PC-3 (cell line): ENCODE data around the gene CCDC141. TPM values are rescaled to one million over a fixed set of nuclear protein-coding genes. Genes with fewer than 3 reads are reported as not detected.

ENCODE experiments used
- ATAC-seq: fragments of 200-7000 bp; cut with Tn5 transposase; 2 replicates; pipeline ENCODE4 v1.9.1; 2020; ENCODE audit warnings: mild to moderate bottlenecking, moderate library complexity
- BruUV-seq: library from RNA; stranded (reverse); fragments of 400-500 nt; replicated peaks from 2 replicates; lab custom pipeline; 2021; lab: Mats Ljungman, UMichigan
- CTCF ChIA-PET: fragments of 300-600 bp; sonication (Branson Sonifier 250); formaldehyde crosslinking; loops from one replicate; lab custom pipeline; 2022; ENCODE audit warnings: antibody characterized with exemption; lab: Charles Lee
- POLR2A ChIA-PET: fragments of 300-600 bp; sonication (Branson Sonifier 250); formaldehyde crosslinking; loops from one replicate; lab custom pipeline; 2022; ENCODE audit warnings: antibody characterized with exemption; ENCODE audit not compliant: unreplicated experiment; lab: Charles Lee
- DNase-seq: peaks from one replicate; pipeline ENCODE4 v3.0.0-alpha.2; 2015
- H2AFZ ChIP-seq: fragments of 300-600 bp; sonication (generic); 2 replicates; pipeline ENCODE4 v1.6.0; 2016; ENCODE audit warnings: antibody characterized with exemption, low read length
- H3F3A ChIP-seq: fragments of 300-600 bp; sonication (generic); one replicate; pipeline ENCODE4 v1.6.0; 2017; ENCODE audit warnings: antibody characterized with exemption, low read length, control low read depth, mild to moderate bottlenecking; ENCODE audit not compliant: unreplicated experiment
- H3K27ac ChIP-seq: fragments of 300-600 bp; sonication (generic); 2 replicates; pipeline ENCODE4 v1.5.1; 2016; ENCODE audit warnings: mild to moderate bottlenecking, low read length
- H3K27me3 ChIP-seq: fragments of 300-600 bp; sonication (generic); 2 replicates; pipeline ENCODE4 v1.6.1; 2016; ENCODE audit warnings: low read length, mixed read lengths
- H3K36me3 ChIP-seq: fragments of 300-600 bp; sonication (generic); 2 replicates; pipeline ENCODE4 v1.6.1; 2016; ENCODE audit warnings: low read depth, mixed run types, low read length, mixed read lengths
- H3K4me1 ChIP-seq: fragments of 300-600 bp; sonication (generic); 2 replicates; pipeline ENCODE4 v1.5.1; 2016; ENCODE audit warnings: low read length; ENCODE audit not compliant: insufficient read depth
- H3K4me2 ChIP-seq: fragments of 300-600 bp; sonication (generic); 2 replicates; pipeline ENCODE4 v1.6.0; 2016; ENCODE audit warnings: low read length
- H3K4me3 ChIP-seq: fragments of 300-600 bp; sonication (generic); 2 replicates; pipeline ENCODE4 v1.5.1; 2016; ENCODE audit warnings: mild to moderate bottlenecking, low read length, mixed read lengths
- H3K79me2 ChIP-seq: fragments of 300-600 bp; sonication (generic); 2 replicates; pipeline ENCODE4 v1.6.1; 2017; ENCODE audit warnings: low read length, mixed read lengths
- H3K9ac ChIP-seq: fragments of 300-600 bp; sonication (generic); 2 replicates; pipeline ENCODE4 v1.6.0; 2016; ENCODE audit warnings: mild to moderate bottlenecking, low read length
- H3K9me2 ChIP-seq: fragments of 300-600 bp; sonication (generic); replicated peaks from 2 replicates; pipeline ENCODE4 v1.6.1; 2016; ENCODE audit warnings: mixed run types, low read length, mixed read lengths
- H3K9me3 ChIP-seq: fragments of 300-600 bp; sonication (generic); 2 replicates; pipeline ENCODE4 v1.6.1; 2016; ENCODE audit warnings: low read length, mixed read lengths
- H4K20me1 ChIP-seq: fragments of 300-600 bp; sonication (generic); 2 replicates; pipeline ENCODE4 v1.6.1; 2016; ENCODE audit warnings: low read length, mixed read lengths
- EZH2 ChIP-seq: fragments of 300-600 bp; sonication (generic); IDR thresholded peaks from one replicate; pipeline ENCODE4 v1.6.1; 2017; ENCODE audit warnings: antibody characterized with exemption, mild to moderate bottlenecking, low read length; ENCODE audit not compliant: unreplicated experiment
- EZH2phosphoT487 ChIP-seq: fragments of 300-600 bp; sonication (generic); IDR thresholded peaks from 2 replicates; pipeline ENCODE4 v1.6.1; 2018; ENCODE audit warnings: mild to moderate bottlenecking, antibody characterized with exemption, low read length, borderline replicate concordance
- intact Hi-C: fragments of 100-400 bp; cut with micrococcal nuclease; formaldehyde crosslinking; loops from 2 replicates; pipeline ENCODE4 v1.9.0; 2023
- total RNA-seq: library from RNA; depleted of rRNA; stranded (reverse); fragments of >200 nt; gene quantifications from 2 replicates; pipeline ENCODE4 v1.2.3, GENCODE V29; 2014
- TF ChIP-seq, protein P1 (sequence below): fragments of 300-600 bp; sonication (generic); conservative IDR thresholded peaks from 2 replicates; pipeline ENCODE4 v1.5.1; 2017; ENCODE audit warnings: antibody characterized with exemption, low read depth, mild to moderate bottlenecking, low read length

The CCDC141 gene
- total RNA-seq, 1 experiment from 2014 or later: 1.1 TPM

DNA sequence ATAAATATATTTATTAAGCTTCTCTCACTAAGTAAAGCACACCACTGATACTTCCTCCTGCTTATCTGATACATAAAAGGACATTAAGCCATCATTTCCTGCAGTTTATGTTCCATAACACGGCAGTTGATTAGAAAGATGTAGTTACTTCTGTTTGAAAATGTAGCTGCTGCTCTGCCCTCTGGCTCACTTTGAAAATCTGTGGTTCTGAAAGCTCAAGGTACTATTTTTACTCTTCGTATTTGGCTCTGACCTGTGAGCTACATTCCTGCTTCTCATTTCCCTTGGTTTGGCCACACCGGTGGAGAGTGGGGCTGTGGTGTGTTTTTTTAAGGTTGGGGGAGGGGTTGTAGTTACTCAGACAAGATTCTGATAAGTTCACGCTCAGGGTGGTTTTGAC, 229.9 kb downstream of the CCDC141 start:
- H3F3A ChIP-seq: no peaks in the 10 kb centered on the region
- no peaks in the 10 kb centered on the region for H3K9me3 ChIP-seq
- H3K36me3 ChIP-seq: no peaks in the 10 kb centered on the region
- no peak overlapping the region for H3K9ac ChIP-seq
- BruUV-seq: no TSS peak
- ChIA-PET POLR2A (interaction anchor here (0.6 kb wide), 1 partner anchor 556 kb away, joined by 5 read pairs; no protein-coding TSS in a partner anchor), CTCF (interaction anchor here (0.7 kb wide), 1 partner anchor 154 kb away, joined by 3 read pairs; no protein-coding TSS in a partner anchor)
- H3K4me3 ChIP-seq: no peak overlapping the region
- intact Hi-C loops: no loop called here
- no peaks in the 10 kb centered on the region for H3K79me2 ChIP-seq
- no peak overlapping the region for H3K4me2 ChIP-seq
- H3K4me1 ChIP-seq: peaks cover 4% of the 10 kb centered on the region; the same call in 1 of the 2 replicates
- H3K27me3 ChIP-seq: no peaks in the 10 kb centered on the region
- no peak for ATAC-seq
- no peaks in the 10 kb centered on the region for H4K20me1 ChIP-seq
- no peak overlapping the region for H3K27ac ChIP-seq
- no peak for TF ChIP-seq EZH2
- no peak for TF ChIP-seq EZH2phosphoT487
- TF ChIP-seq, protein P1, sequence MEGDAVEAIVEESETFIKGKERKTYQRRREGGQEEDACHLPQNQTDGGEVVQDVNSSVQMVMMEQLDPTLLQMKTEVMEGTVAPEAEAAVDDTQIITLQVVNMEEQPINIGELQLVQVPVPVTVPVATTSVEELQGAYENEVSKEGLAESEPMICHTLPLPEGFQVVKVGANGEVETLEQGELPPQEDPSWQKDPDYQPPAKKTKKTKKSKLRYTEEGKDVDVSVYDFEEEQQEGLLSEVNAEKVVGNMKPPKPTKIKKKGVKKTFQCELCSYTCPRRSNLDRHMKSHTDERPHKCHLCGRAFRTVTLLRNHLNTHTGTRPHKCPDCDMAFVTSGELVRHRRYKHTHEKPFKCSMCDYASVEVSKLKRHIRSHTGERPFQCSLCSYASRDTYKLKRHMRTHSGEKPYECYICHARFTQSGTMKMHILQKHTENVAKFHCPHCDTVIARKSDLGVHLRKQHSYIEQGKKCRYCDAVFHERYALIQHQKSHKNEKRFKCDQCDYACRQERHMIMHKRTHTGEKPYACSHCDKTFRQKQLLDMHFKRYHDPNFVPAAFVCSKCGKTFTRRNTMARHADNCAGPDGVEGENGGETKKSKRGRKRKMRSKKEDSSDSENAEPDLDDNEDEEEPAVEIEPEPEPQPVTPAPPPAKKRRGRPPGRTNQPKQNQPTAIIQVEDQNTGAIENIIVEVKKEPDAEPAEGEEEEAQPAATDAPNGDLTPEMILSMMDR: no peak
- DNase-seq: no peak
- H3K9me2 ChIP-seq: no peaks in the 10 kb centered on the region
- H2AFZ ChIP-seq: peak overlapping the region; percentile 56; the same call in 1 of the 2 replicates

DNA sequence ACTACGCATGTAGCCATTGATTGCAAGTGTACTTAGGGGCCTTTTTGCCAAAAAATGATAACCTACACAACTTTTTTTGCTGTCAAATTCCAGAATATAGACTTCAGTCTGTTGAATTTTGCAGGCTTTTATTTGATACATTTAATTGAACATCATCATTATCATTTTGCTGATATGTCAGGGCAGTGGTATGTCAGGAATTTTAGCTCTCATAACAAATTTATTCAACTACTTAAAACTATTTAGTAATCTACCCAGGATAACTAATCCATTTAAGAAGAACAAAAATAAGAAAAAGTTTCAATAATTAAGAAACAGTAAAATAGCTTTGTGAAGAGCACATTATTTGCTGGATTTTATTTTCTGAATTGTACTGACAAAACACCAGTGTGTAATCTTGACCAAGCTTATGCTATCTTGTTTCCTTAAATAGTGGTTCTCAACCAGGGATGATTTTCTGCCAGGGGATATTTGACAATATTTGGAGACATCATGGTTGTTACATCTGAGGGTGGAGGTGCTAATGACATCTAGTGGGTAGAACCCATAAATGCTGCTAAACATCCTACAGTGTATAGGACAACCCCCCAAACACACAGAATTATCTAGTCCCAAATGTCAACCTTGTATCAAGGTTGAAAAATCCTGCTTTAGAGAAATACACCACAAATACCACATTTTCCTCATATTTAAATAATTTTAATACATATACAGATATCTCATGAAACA, 230.6 kb downstream of the CCDC141 start:
- POLR2A ChIA-PET: interaction anchor here (0.6 kb wide), 1 partner anchor 71 kb away, joined by 3 read pairs; no protein-coding TSS in a partner anchor
- intact Hi-C loops: no loop called here
- no TSS peak for BruUV-seq

More for the DNA sequence above, 230.6 kb downstream of the CCDC141 start:
- Histone ChIP-seq H3K27me3 (no peaks in the 10 kb centered on the region), H4K20me1 (no peaks in the 10 kb centered on the region), H3K79me2 (no peaks in the 10 kb centered on the region), H3K4me1 (no peaks in the 10 kb centered on the region; the same call in 1 of the 2 replicates), H3K9ac (no peak overlapping the region), H3K4me2 (no peak overlapping the region), H3F3A (no peaks in the 10 kb centered on the region), H3K36me3 (no peaks in the 10 kb centered on the region), H3K27ac (no peak overlapping the region), H3K9me2 (no peaks in the 10 kb centered on the region), H2AFZ (no peak overlapping the region), H3K4me3 (no peak overlapping the region), H3K9me3 (no peaks in the 10 kb centered on the region)
- TF ChIP-seq EZH2: no peak
- TF ChIP-seq, protein P1: no peak
- TF ChIP-seq EZH2phosphoT487: no peak
- CTCF ChIA-PET: interaction anchor here (0.7 kb wide), 1 partner anchor 153 kb away, joined by 3 read pairs; no protein-coding TSS in a partner anchor
- DNase-seq (no peak), ATAC-seq (no peak)
